AG08395 (cell line): ENCODE results near the gene LOXL1.
"Not testable (repeated sequence)": the region's sequence is repeated elsewhere in the genome, so short reads cannot be mapped to it uniquely, and the experiment has no call there.

ENCODE experiments used
- DNase-seq: peaks from one replicate; pipeline ENCODE4 v3.0.0; 2012; ENCODE audit warnings: mixed read lengths, low spot score

LOXL1 gene

GRCh38 chr15:73954188-73955145 lies 28.2 kb downstream of the LOXL1 start:
- no peak for DNase-seq

DNA sequence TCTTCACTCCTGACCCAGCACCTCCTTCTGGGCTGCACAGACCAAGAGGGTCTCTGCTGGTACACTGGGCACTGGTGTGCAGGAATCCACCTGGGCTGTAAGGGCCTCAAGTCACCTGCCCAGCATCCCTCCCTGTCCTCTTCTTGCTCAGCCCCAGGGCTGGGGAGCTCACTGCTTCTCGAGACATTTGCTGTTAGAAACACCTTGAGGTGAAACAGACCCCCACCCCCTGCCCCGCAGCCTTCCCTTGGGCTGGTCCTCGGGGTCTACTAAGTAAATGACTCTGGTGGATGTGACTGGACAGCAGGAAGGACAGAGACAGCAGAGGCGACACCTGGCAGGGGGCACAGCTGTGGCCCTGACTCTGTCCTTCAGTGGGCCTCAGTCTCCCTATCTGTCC lies 29.1 kb downstream of the LOXL1 start:
- no peak for DNase-seq

GRCh38 chr15:73955861-73956742 lies 29.8 kb downstream of the LOXL1 start:
- no peak for DNase-seq

DNA sequence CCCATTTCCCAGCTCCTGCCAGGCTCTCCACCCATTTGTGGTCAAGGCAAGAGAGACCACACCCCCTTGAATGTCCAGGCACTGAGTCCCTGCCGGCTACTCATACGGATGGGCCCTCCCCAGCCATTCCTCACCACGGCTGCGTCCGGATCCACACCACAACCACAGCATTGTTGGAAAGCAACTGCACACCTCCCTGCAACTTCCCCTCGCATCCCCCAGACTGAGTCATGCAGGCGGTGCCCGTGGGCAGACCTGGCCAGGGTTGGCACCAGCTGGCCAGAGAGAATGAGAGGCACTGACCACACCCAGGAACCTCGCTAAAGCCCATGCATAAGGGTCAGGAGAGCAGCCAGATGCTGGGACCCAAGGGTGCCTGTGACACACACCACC lies 30.5 kb downstream of the LOXL1 start:
- peak; percentile 96 for DNase-seq

DNA sequence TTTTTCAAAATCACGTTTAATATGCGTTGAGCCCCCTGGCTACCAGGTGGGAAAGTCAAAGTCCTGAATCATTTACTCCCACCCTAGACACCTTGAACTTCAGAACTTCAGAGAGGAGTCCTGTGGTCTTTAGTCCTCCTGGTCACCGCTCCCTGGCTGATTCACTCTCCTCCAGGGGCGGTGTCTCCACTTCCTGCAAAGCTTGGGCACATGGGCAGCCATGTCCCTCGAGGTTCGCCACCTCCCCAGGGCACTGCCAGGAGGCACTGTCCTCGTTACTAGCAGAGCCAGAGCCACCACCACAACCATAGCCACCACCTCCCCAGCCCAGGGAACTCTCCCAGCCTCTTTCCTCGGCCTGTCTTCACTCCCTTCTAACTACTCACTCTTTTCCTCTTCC lies 31.0 kb downstream of the LOXL1 start:
- no peak for DNase-seq

DNA sequence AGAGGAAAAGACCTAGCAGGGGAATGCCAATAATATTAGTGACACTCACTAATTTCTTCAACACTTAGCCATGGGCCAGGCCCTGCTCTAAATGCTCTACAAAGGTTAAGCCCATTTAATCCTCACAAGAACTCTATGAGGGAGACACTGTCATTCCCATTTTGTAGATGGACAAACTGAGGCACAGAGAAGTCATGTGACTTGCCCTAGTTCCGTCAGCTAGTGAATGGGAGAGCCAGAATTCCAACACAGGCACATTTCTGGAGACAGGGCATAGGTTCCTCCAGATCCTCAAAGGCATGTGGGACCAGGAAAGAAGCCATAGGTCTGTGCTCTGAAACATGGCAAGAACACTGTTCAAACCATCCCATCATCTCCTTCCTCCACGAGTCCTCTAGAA lies 31.5 kb downstream of the LOXL1 start:
- DNase-seq = no peak

- DNase-seq = no peak
Observed at GRCh38 chr15:73959012-73959581, 32.8 kb downstream of the LOXL1 start.

DNA sequence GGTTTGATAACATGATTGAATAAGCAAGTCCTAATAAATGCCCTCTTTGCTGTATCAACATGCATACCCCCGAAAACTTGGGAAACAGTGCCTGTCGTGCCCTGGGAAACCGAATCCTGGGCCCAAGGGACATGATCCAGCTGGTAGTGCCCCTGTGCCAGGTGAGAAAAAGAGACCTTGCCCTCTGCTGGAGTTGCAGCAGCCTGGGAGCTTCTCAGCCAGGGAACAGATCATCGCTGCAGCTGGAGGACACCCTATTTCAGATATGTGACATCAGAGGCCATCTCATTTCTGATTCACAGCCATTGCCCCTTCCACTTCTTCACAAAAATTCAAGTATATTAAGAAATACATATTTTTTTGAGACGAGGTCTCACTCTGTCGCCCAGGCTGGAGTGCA lies 33.5 kb downstream of the LOXL1 start:
- no peak for DNase-seq

GRCh38 chr15:73960472-73961070 lies 34.3 kb downstream of the LOXL1 start:
- not testable (repeated sequence) for DNase-seq

GRCh38 chr15:73962433-73962832 lies 36.2 kb downstream of the LOXL1 start:
- no peak for DNase-seq

DNA sequence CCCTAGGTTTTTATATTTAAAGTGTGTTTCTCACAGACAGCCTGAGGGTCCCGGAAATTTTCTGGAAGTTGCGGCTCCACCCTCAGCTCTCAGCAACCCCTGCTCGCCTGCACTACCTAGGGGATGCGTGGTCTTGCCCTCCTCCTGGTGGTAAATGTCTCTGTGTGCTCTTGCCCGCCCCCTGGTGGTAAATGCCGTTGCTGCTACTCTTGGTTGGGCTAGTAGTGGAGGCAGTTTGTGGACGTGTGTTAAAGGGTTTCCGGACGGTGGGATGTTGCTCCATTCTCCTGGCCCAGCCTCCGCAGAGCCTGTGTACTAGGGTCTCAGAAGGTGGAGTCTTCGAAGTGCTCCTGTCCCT lies 38.5 kb downstream of the LOXL1 start:
- peak; percentile 83 for DNase-seq

DNA sequence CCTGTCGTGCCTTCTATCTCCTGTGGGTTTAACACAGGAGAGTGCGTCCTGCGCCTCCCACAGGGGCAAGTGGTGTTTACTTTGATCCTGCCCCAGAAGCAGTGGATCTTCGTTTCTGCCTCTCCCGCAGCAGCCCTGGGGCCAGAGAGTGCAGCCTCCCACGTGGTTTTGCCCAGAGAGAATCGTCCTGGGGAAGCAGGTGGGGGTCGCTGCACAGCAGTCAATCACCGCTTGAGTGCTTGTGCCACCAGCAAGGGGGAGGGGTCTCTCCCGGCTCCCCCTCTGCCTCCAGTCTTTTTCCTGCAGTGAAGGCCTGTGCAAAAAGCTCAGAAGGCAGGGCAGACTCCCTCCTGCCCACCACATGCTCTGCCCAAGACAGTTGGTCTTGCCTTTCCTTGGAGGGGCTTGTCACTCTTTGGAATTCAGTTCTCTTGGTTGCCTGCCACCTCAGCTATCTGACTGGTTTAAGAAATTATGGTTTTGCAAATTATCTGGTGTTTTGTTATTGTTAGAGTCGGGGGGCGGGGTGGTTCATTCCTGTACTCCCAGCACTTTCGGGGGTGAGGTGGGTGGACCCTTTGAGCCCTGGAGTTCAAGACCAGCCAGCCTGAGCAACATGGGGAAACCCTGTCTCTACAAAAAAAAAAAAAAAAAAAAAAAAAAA lies 39.0 kb downstream of the LOXL1 start:
- DNase-seq = no peak

DNA sequence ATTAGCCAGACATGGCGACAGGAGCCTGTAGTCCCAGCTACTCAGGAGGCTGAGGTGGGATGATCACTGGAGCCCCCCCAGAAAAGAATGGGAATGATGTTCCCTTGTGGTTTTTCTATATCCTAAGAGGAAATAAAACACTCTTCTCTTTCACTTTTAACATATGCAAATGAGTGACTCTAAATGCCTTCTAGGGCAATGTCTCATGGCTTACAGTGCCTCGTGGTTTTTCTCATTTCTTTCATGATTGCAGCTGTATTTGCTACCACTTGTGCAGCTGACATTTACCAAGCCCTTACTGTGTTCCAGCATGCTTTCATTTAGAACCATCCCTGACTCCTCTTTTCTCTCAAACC lies 39.5 kb downstream of the LOXL1 start:
- no peak for DNase-seq

GRCh38 chr15:73968461-73968860 lies 42.2 kb downstream of the LOXL1 start:
- DNase-seq = no peak

DNA sequence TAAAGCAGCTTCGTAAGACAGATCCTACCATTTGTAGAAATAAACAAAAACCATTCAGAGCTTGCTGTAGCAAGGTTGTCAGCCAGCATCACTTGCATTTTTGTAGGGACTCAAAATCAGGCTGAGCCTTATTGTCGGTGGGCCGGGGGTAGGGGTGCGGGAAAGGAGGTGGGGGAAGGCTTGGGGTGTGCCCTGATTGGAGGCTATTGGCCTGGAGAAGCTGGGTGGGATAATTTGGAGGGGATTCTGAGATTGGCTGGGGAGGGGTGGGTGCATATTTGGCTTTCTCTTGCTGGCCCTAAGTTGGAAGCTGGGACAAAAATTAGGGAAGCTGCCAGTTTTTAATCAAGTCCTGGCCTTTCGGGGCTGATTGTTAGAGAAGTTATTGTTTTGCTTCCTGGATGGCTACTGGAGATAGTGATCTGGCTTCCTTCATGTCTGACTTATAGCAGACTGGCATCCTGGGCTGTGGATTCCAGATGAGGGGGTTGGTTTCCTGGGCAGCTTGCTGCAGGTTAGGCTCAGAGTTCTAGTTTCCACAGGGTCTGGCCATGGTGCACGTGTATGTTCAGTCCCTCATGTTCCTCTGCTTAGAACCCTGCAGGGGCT lies 43.0 kb downstream of the LOXL1 start:
- no peak for DNase-seq

DNA sequence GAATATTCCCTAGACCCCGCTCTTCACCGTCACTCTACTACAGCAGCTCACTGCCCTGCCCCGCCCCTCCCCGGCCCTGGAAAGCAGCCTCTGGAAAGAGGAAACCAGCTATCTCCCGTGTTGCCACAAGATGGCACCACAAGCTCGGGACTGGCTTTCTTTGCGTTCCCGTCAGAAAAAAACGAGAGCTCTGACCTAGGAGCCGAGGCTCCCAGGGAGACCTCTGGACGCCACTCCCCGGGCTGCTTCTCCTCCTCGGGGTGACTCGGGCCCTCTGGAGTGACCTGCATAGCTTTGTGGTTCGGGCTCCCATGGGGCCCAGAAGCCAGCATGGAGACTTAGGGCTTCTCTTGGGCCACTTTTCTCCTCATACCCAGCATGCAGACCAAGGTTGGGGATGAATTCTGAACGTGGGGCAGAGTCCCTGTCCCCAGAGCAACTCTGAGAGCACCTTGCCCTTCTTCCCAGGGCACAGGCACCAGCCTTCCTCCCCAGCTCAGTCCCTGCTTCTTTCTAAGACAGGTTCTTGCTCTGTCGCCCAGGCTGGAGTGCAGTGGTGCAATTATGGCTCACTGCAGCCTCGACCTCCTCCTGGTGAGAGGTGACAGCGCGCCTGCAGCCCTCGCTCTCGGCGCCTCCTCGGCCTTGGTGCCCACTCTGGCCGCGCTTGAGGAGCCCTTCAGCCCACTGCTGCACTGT lies 46.9 kb downstream of the LOXL1 start:
- peak; percentile 88 for DNase-seq

- DNase-seq = not testable (repeated sequence)
Observed at GRCh38 chr15:73973683-73974200, 47.5 kb downstream of the LOXL1 start.

- DNase-seq = not testable (repeated sequence)
Observed at GRCh38 chr15:73975440-73976125, 49.3 kb downstream of the LOXL1 start.

GRCh38 chr15:73978896-73979295 lies 52.6 kb downstream of the LOXL1 start:
- DNase-seq = no peak

DNA sequence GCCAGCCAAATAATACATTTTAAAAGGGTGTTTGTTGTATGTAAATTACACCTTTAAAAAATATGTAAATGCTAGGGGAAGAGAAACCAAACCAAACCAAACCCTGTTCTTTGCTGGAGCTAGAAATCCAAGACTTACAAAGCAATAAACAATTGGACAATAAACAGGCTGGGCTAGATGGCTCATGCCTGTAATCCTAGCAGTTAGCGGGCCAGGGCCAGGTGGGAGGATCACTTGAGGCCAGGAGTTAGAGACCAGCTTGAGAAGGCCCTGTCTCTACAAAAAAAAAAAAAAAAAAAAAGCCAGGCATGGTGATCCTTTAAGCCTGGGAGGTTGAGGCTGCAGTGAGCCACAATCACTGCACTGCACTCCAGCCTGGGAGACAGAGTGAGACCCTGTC lies 53.4 kb downstream of the LOXL1 start:
- no peak for DNase-seq
